ENCODE data around the gene NDUFS4.
A peak's percentile ranks its signal among the peaks of the same experiment; 100 is the strongest.
"Not testable (repeated sequence)": the region's sequence is repeated elsewhere in the genome, so short reads cannot be mapped to it uniquely, and the experiment has no call there.

Gene NDUFS4

DNA sequence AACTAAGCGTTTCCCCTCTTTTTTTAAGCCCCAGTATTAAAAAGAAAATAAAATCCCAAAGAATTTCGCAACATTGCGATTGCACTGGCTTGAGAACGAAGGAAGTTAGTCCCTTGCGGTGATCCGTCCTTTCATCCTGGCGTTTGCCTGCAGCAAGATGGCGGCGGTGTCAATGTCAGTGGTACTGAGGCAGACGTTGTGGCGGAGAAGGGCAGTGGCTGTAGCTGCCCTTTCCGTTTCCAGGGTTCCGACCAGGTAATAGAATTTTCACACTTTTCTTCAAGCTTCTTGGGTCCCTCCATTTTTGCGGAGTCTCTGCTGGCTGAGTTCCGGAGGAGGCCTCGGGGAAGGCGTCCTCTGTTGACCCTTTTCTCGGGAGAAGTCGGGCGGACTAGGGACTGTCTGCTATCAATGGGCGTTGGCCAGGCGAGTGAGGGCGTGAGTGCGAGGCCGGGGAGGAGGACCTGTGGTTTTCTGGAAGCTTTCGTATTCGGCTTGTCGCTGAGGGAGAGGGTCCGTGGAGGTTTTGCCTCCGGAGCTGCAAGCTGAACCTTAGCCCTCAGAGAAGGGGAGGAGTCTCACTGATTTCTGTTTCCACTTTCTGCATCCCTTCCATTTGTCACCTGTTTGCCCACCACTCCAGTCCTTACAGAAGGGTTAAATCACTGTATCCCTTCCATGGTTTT, at the start of gene NDUFS4:
Gene NDUFS4, plus strand, starts transcription at position 134 of the 686 bp plus-strand sequence. Its CDS starts 24 bp downstream, at position 158.
- peak; percentile 91 for DNase-seq

DNA sequence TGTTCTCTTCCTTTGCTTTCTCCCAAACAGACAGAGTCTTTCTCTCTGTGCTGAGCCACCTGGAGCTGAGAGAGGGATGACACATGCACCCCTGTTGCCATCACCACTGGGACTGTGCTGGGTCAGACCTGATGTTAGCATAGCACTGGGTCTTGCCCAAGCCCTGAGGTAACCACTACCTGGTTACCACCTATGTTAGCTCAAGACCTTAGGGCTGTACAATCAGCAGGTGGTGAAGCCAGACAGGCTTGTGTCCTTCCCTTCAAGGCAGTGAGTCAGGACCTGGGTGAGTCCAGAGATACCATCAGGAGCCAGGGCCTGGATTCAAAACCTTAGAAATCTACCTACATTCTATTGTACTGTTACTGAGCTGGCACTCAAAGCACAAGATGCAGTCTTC, 47.9 kb upstream of the NDUFS4 start:
- no peak for DNase-seq

DNA sequence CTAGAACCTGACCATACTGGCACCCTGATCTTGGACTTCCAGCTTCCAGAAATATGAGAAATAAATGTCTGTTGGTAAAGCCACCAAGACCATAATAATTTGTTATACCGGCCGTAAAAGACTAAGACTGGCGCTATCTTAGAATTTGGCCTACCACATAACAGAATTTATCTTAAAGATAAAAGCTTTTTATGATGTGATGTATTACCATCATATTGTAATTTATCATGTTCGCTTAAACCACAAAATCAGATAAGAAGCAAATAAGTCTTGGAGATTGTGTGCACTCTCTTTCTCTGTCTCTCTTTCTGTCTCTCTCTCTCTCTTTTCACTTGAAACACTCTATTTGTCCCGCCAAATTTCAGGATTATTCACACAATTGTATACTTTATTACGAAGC, 44.5 kb upstream of the NDUFS4 start:
- DNase-seq = no peak

DNA sequence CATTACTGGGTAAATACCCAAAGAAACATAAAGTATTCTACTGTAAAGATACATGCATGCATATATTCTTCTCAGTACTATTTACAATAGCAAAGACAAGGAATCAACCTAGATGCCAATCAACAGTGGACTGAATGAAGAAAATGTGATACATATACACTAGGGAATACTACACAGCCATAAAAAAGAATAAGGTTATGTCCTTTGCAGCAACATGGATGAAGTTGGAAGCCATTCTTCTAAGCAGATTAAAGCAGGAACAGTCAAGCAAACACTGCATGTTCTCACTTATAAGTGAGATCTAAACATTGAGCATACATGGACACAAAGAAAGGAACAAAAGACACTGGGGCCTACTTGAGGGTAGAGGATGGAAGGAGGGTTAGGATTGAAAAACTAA, 39.6 kb upstream of the NDUFS4 start:
- no peak for DNase-seq

DNA sequence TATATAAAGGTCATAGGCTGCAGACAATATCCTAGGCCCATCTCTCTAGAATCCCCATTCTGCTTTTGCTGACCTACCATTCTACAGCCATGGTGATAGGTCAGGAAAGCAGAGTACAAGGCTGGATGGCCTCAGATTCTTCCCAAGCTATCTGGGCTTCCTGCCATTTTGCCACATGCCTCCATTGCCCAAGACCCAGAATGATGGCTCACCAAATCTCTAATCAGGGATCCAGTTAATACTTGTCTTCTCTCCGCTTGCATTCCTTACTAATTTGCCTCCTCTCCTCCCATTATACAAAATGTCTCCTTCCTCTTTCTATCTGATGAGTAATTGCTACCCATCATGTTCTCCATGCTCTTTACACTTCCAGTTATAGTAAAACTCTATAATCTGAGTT, 22.7 kb upstream of the NDUFS4 start:
- DNase-seq = no peak

DNA sequence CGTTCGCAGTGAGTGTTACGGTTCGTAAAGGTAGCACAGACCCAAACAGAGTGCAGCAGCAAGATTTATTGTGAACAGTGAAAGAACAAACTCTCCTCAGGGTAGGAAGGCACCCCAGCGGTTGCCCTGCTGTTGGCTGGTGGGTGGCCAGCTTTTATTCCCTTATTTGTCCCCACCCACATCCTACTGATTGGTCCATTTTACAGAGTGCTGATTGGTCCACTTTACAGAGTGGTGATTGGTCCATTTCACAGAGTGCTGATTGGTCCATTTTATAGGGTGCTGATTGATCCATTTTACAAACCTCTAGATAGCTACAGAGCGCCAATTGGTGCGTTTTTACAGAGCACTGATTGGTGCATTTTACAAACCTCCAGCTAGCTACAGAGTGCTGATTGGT, 19.7 kb upstream of the NDUFS4 start:
- DNase-seq = not testable (repeated sequence)

DNA sequence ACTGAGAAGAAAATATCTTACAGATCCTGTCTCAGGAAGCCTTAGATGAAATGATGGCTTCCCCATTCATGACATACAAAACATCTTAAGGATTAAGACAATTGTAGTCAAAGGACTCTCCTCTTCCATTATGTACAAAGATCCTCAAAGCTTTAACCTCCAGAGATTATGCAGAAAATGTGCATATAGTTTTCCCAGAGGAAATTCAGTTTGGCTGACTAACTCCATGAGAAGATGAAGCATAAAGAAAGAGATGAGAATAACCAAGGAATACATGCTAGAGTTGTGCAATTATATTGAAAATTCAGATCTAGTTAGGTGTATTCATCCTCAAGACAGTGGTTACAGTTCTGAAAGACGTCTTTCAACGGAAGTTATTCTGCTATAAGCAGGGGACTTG, 18.6 kb upstream of the NDUFS4 start:
- no peak for DNase-seq

DNA sequence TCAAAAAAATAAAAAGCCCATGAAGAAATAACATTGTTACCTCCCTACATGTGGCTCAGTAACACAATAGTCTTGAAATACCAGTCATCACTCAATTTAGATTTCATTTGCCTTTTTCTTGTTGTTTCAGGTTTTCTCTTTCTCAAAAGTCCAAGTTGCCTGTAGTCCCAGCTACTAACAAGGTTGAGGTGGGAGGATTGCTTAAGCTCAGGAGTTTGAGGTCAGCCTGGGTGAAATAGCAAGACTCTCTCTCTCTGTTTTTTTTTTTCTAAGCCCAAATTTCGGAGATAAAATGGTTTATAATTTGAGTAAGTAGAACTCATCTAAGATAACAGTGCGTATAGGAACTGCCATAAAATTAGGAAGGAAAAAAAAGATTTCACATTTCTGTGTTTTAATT, 17.5 kb upstream of the NDUFS4 start:
- DNase-seq = no peak

DNA sequence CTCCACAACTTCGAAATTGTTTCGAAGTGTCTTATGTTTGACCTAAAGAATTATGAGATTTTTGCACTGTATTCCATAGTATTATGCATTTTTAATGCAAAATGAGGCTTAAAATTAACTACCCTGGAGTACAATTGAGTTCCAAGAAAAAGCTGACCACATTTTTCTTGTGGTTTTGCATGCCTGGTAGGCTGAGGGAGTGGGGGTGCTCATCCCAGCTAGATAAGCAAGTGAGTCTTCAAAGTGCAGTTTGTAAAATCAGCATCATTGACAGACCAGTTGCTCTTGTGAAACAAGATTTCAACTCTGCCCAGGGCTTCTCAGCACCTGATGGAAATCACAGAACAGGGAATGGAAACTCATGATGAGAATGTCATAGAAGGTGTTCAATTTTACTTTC, 17.0 kb upstream of the NDUFS4 start:
- DNase-seq = peak; percentile 70

DNA sequence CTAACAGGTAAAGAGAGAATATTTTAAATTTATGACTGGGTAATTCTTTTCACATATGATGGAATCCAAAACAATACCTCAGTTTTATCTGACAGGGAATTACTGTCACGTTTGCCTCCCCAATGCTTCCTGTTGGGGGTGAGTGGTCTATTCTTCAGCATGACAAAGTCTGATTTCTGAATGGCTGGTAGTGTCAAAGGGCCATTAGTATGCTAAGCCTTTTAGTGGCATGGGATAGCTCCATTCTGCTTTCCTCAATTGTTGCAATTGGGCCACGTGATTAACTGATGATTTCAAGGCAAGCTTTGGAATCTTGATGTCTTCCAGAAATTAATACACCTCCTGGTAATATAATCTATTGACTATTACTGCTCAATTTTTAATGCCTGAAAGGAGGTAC, 14.7 kb upstream of the NDUFS4 start:
- DNase-seq = no peak

DNA sequence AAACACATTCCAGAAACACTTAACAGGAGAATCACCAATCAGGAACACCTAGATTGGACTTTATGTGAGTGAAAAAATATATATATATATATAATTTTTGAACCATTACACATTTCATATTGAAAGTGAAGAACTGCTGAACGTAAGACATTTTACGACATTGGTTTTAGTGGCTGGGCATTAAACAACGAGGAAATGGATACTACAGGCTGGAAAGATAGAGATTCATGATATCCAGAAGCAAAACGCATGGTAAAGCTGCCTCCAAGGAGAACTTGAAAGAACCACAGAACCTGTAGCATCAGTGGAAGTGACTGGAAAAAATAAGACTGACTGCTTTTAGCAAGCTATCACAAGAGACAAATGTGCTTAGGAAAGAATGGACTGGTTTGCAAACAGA, 13.2 kb upstream of the NDUFS4 start:
- DNase-seq = no peak

DNA sequence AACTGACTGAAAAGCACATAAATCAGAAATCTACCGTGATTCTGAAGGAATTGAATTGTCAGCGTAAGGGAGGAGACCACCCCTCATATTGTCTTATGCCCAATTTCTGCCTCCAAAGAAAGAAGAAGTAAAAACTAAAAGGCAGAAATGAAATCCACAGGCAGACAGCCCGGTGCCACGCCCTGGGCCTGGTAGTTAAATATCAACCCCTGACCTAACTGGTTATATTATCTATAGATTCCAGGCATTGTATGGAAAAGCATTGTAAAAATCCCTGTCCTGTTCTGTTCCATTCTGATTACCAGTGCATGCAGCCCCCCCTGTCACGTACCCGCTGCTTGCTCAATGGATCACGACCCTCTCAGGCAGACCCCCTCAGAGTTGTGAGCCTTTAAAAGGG, 11.9 kb upstream of the NDUFS4 start:
- DNase-seq = not testable (repeated sequence)

DNA sequence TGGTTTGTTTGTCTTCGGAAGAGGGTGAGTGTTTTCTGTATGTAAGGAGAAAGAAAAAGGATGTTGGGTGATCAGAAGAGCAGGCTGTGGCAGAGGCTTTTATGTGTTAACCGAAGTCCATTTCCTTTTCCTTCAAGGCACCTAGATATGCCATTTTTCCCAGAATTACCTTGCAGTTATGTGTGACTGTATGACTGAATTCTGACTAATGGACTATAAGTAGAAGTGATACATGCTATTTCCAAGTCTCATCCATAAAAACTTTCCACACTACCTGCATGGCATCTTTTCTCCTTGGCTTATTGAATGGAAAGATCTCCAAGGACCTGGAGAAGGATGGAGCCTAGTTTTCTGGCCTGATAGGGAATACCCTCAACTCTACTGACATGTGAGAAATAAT, 10.6 kb upstream of the NDUFS4 start:
- DNase-seq = no peak

DNA sequence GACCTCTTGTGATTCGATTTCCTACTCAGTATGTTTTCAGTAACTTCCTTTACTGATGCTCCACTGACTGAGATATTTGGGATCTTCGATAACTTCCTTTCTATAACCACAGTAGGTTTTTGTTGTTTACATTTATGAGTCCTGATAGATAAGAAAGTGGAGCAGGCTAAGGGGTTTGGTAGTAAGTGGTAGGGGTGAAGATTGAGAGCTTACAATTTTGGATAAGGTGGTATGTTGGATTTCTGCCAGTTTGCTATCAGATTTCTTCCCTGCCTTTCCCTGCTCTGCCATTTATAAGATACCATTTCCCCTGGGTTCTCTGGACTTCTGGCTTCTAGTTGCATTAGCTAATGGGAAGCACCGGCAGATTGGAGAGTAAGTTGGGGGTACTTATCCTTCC, 7.9 kb upstream of the NDUFS4 start:
- DNase-seq = no peak

DNA sequence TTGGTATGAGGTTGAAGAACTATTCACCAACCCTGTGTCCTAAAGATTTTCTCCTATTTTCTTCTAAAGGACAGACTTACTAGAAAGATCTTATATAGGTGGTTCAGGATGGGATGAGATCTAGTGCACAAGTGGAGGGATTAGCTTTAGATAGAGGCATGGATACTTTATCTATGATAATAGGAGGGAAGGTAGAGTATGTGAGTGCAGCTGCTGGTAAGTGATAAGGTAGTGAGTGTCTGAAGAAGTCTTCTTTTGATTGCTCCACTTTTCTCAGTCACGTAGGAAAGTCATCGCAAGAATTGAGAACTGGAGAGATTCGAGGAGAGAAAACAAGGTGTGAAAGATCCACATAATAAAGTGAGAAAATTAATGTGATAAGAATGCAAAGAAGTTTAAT, 6.0 kb upstream of the NDUFS4 start:
- no peak for DNase-seq

DNA sequence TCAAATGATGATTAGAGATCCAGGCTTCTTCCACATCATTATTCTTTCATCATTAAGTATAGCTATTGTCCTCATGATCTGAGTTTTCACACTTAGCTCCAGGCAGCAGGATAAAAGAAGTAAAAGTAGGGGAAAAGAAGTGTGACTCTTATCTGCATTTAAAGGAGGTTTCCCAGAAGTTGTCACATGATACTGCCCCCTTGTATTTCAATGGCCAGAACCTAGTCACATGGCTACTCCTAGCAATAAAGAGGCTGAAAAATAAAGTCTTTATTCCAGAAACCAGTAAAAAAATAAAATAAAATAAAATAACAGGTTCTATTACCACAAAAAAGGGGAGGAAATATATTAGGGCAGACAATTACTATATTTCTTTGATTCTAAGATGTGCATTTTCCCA, 5.3 kb upstream of the NDUFS4 start:
- no peak for DNase-seq

DNA sequence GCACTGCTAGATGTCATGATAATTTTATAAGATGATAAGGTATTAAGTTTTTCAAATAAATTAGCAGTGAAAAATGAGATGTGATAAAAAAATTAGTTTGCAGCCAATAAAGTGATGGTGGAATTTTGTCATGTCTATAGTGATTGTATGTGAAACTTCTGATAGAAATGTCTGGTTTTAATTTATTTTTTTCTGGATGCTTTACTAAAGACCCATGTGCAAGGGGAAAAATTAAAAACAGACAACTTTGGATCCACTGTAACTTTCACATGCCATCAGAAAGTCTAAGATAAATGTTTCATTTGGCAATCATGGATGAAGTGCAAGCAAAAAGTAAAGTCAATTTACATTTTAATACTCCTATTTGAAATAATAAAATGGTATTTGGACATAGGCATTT, 4.4 kb upstream of the NDUFS4 start:
- DNase-seq = no peak

DNA sequence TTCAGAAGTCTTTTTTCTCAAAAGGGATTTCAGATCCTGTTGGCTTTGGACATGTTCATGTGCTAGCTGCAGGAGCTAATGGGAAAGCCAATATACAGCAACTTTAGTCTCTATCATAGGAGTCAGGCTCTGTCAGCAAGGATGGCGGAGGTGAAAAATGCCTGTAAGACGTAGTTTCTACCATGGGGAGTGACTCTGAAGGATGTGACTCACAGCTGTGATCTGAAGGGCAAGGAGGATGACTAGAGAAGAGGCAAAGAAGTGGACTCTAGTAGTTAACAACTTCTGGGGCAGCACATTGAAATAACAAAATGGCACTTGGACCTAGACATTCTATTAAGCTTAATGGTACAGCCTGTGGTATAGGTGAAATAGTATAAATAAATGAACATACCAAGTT, 3.1 kb upstream of the NDUFS4 start:
- peak; percentile 59 for DNase-seq

DNA sequence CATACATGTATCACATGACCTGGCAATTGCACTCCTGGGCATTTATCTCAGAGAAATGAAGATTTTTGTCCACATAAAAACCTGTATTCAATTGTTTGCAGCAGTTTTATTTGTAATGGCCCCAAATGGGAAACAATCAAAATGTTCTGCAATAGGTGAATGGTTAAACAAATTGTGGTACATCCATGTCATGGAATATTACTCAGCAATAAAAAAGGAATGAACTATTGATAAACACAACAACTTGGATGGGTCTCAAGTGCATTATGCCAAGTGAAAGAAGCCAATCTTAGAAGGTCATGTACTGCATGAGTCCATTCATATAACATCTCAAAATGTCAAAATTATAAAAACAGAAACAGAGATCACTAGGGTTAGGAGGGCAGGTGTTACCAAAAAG, 1.5 kb upstream of the NDUFS4 start:
- no peak for DNase-seq

DNA sequence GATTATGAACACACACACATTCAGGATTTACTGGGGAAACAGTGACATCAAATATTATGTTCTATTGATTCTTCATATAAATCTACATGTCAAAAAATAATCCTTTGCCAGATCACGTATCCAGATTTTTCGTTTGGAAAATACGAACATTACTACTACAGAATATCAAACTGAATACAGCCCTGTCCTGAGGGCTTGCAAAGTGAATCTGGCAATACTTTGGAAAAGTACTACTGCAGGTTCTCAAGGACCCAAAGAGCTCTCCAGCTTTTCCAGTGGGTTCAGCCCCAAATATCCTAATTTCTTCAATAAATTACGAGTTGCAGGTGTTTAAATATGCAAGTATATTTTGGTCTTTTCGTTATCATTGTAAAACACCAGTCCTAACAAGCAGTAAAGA, 411 bp upstream of the NDUFS4 start:
- DNase-seq = no peak

DNA sequence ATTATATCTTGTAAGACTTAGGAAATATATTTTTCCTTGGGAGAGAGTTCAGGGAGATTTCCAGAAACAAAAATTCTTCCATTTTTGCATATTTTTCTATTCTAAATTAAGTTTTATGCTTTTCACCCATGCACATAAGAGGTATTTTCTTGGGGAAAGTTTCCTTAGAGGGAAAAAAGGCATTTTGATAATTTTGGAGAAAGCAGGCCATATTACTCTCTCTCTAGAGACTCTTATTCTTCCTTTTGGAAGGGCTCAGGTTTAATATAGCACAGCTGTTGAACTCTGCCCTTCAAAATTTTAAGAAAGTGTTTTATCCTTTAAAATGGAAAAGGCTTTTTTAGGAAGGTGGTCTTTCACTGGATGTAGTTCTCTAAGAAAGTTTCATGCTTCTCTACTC, 8.0 kb downstream of the NDUFS4 start:
- no peak for DNase-seq

DNA sequence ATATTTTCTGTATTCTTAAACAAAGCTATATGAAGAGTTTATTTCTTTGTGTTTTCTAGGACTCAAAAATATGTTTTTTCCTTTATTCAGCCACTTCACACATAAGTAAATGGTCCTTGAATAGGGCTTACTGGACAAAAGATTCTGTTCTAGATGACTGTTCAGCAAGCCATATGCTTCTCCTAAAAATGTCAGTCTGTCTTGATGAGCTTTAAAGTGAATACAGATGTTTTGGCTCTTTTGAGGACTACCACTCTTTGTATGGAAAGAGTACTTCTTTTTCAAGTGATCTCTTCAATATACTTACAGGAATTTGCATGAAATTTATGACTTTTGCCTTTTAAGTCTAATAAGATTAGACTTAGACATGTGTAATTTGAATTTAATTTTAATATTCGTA, 8.4 kb downstream of the NDUFS4 start:
- DNase-seq = peak; percentile 41

DNA sequence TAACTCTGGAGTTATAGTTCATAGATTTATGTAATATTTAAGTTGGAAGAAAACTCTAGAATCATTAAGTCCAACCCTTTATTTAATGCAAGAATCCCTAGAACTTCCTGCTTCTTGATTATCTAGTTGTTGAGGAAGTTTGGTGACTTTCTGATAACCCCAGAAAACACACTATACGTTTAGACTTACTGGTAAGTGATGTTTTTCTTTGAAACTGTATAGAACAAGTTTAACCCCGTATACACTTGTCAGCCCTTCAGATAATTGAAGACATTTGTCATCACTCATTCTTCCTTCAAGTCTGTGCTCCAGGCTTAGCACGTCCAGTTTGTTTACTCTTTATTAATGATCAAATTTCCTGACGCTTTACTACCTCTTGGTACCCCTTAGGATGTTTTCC, 9.0 kb downstream of the NDUFS4 start:
- no peak for DNase-seq

DNA sequence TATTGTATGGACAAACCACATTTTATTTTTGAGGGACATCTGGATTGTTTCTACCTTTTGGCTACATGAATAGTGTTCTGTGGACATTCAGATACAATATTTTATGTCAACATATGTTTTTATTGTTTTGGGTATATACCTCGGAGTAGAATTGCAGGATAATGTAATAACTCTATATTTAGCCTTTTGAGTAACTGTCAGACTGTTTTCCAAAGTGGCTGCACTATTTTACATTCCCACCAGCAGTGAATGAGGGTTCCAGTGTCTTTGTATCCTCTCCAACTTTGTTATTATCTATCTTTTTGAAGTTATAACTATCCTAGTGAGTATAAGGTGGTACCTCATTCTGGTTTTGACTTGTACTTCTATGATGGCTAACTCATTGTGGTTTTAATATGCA, 11.0 kb downstream of the NDUFS4 start:
- DNase-seq = no peak

DNA sequence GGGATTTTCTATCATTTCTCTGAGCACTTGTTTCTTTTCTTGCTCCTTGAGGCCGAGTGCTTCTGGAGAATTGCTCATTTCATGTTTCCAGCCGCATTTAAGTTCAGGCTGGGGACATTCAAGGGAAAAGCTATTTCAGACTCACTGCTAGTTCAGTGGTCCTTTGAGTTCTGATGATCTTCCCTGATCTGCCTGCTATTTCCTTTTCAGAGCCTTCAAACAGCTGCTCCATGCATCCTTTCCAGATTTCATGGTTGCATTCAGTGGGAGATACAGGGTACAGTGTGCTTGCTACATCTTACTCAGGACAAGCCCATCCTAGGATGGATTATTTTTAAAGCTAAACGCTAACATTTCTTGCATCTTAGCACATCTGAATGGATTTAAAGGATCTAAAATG, 14.7 kb downstream of the NDUFS4 start:
- DNase-seq = no peak

DNA sequence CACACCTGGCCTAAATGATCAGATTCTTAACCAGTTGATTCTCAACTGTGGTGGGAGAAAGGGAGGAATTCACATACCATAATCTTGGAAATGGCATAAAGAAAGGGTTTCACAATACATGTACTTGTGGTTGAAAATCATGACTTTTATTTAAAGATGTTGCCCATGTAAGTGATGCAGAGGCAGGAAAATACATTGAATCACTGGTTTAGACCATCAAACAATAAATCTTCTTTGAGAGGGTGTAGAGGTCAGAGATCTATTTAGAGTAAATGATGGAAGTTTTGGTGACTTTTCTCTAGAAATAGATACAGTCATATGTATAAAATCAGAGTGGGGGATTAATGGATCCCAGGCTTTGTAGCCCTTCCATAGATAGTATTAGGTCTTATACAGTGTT, 15.4 kb downstream of the NDUFS4 start:
- DNase-seq = peak; percentile 35

All from fibroblast of skin of right biceps (primary cell).